WTC11 (cell line): Measurements from ENCODE around the gene L3HYPDH. TPM values are rescaled to one million over a fixed set of nuclear protein-coding genes. Genes with fewer than 3 reads are reported as not detected.
A peak's percentile ranks its signal among the peaks of the same experiment; 100 is the strongest.

Experiments
- AFF4 ChIP-seq: sonication (generic); formaldehyde crosslinking; IDR thresholded peaks from 2 replicates; pipeline ENCODE4 v1.8.1; 2023; ENCODE audit warnings: mild to moderate bottlenecking, missing genetic modification reagents, borderline replicate concordance
- ATF2 ChIP-seq: sonication (generic); formaldehyde crosslinking; IDR thresholded peaks from 2 replicates; pipeline ENCODE4 v1.8.1; 2022; ENCODE audit warnings: low read depth, missing genetic modification reagents, borderline replicate concordance
- ATF6 ChIP-seq: sonication (generic); formaldehyde crosslinking; IDR thresholded peaks from 2 replicates; pipeline ENCODE4 v1.8.1; 2023; ENCODE audit warnings: mild to moderate bottlenecking, missing genetic modification reagents
- CREB1 ChIP-seq: sonication (generic); formaldehyde crosslinking; IDR thresholded peaks from 2 replicates; pipeline ENCODE4 v1.8.0; 2023; ENCODE audit warnings: mild to moderate bottlenecking, missing genetic modification reagents
- CREM ChIP-seq: sonication (generic); formaldehyde crosslinking; IDR thresholded peaks from 2 replicates; pipeline ENCODE4 v1.8.1; 2022; ENCODE audit warnings: mild to moderate bottlenecking, missing genetic modification reagents, moderate library complexity
- E2F1 ChIP-seq: sonication (generic); formaldehyde crosslinking; IDR thresholded peaks from 2 replicates; pipeline ENCODE4 v1.8.0; 2022; ENCODE audit warnings: mild to moderate bottlenecking, missing genetic modification reagents
- ETV6 ChIP-seq: sonication (generic); formaldehyde crosslinking; IDR thresholded peaks from 2 replicates; pipeline ENCODE4 v1.8.1; 2022; ENCODE audit warnings: mild to moderate bottlenecking, missing genetic modification reagents
- HMGXB4 ChIP-seq: sonication (generic); formaldehyde crosslinking; IDR thresholded peaks from 2 replicates; pipeline ENCODE4 v1.8.1; 2023; ENCODE audit warnings: mild to moderate bottlenecking, moderate library complexity, missing genetic modification reagents
- JAZF1 ChIP-seq: fragments of 250-450 bp; sonication (Bioruptor Pico); IDR thresholded peaks from 2 replicates; pipeline ENCODE4 v1.9.0; 2021; ENCODE audit warnings: moderate library complexity, mild to moderate bottlenecking, inconsistent platforms
- JUN ChIP-seq: sonication (generic); formaldehyde crosslinking; IDR thresholded peaks from 2 replicates; pipeline ENCODE4 v1.8.0; 2023; ENCODE audit warnings: mild to moderate bottlenecking, missing genetic modification reagents
- MLX ChIP-seq: sonication (generic); formaldehyde crosslinking; IDR thresholded peaks from 2 replicates; pipeline ENCODE4 v1.8.1; 2023; ENCODE audit warnings: mild to moderate bottlenecking, missing genetic modification reagents, moderate library complexity
- MXD4 ChIP-seq: fragments of 250-450 bp; sonication (Bioruptor Pico); IDR thresholded peaks from 2 replicates; pipeline ENCODE4 v1.8.0; 2021; ENCODE audit warnings: mild to moderate bottlenecking, moderate library complexity, borderline replicate concordance
- NFE2L1 ChIP-seq: sonication (generic); formaldehyde crosslinking; IDR thresholded peaks from 2 replicates; pipeline ENCODE4 v1.8.1; 2023; ENCODE audit warnings: missing genetic modification reagents
- NR3C1 ChIP-seq: sonication (generic); formaldehyde crosslinking; conservative IDR thresholded peaks from 2 replicates; pipeline ENCODE4 v1.8.1; 2023; ENCODE audit warnings: low read depth, mild to moderate bottlenecking, missing genetic modification reagents
- OVOL2 ChIP-seq: fragments of 250-450 bp; sonication (Bioruptor Pico); IDR thresholded peaks from 2 replicates; pipeline ENCODE4 v1.9.0; 2021; ENCODE audit warnings: mild to moderate bottlenecking, borderline replicate concordance
- PRDM15 ChIP-seq: sonication (generic); formaldehyde crosslinking; IDR thresholded peaks from 2 replicates; pipeline ENCODE4 v1.8.0; 2022; ENCODE audit warnings: missing genetic modification reagents
- RELA ChIP-seq: sonication (generic); formaldehyde crosslinking; IDR thresholded peaks from 2 replicates; pipeline ENCODE4 v1.8.1; 2022; ENCODE audit warnings: missing genetic modification reagents, mild to moderate bottlenecking, borderline replicate concordance
- ZNF416 ChIP-seq: fragments of 250-450 bp; sonication (Bioruptor Pico); IDR thresholded peaks from 2 replicates; pipeline ENCODE4 v1.9.0; 2021; ENCODE audit warnings: mild to moderate bottlenecking, inconsistent platforms
- ZNF532 ChIP-seq: fragments of 250-450 bp; sonication (Bioruptor Pico); IDR thresholded peaks from 2 replicates; pipeline ENCODE4 v1.9.0; 2021; ENCODE audit warnings: mild to moderate bottlenecking, borderline replicate concordance
- total RNA-seq: library from RNA; stranded (reverse); gene quantifications from 3 replicates; pipeline ENCODE4 v1.2.3, GENCODE V29; 2021

Gene L3HYPDH
- total RNA-seq, 1 experiment from 2014 or later, result 17.5 TPM

- no peak for TF ChIP-seq E2F1 (CRISPR knock-in tag)
- TF ChIP-seq JAZF1 (CRISPR knock-in tag), result no peak
- 0 out of 2 replicates have a peak, but pooled peaks have one; percentile 57 for TF ChIP-seq JUN (CRISPR knock-in tag)
- TF ChIP-seq OVOL2 (CRISPR knock-in tag), result no peak
- TF ChIP-seq HMGXB4 (CRISPR knock-in tag), result 0 out of 2 replicates have a peak, but pooled peaks have one; percentile 39
- no peak for TF ChIP-seq RELA
- no peak for TF ChIP-seq NR3C1 (CRISPR knock-in tag)
- TF ChIP-seq AFF4 (CRISPR knock-in tag), result no peak
- TF ChIP-seq NFE2L1 (CRISPR knock-in tag), result no peak
- no peak for TF ChIP-seq ZNF532 (CRISPR knock-in tag)
- no peak for TF ChIP-seq MLX (CRISPR knock-in tag)
- no peak for TF ChIP-seq CREM (CRISPR knock-in tag)
- 0 out of 2 replicates have a peak, but pooled peaks have one; percentile 57 for TF ChIP-seq ETV6 (CRISPR knock-in tag)
- TF ChIP-seq ZNF416, result no peak
- TF ChIP-seq MXD4 (CRISPR knock-in tag), result no peak
- TF ChIP-seq ATF2 (CRISPR knock-in tag), result no peak
- TF ChIP-seq ATF6, result no peak
- no peak for TF ChIP-seq CREB1 (CRISPR knock-in tag)
- TF ChIP-seq PRDM15 (CRISPR knock-in tag), result no peak
Observed at GRCh38 chr14:59463787-59464485, 20.3 kb downstream of the L3HYPDH start (continued).
